B cell (primary cell): Measurements from ENCODE around the gene BSG. TPM values are rescaled to one million over a fixed set of nuclear protein-coding genes. Genes with fewer than 3 reads are reported as not detected.

Experiments
- ATAC-seq: fragments of 200-7000 bp; cut with Tn5 transposase; one replicate; pipeline ENCODE4 v1.10.0; 2021; ENCODE audit warnings: low read depth, mild to moderate bottlenecking, moderate number of reproducible peaks, moderate library complexity
- CTCF ChIA-PET: fragments of 350-600 bp; sonication (Branson Sonifier 250); formaldehyde crosslinking; loops from one replicate; lab custom pipeline; 2021; ENCODE audit warnings: antibody characterized with exemption, inconsistent platforms; lab: Charles Lee
- POLR2A ChIA-PET: fragments of 350-600 bp; sonication (Branson Sonifier 250); formaldehyde crosslinking; loops from one replicate; lab custom pipeline; 2021; ENCODE audit warnings: antibody characterized with exemption; lab: Charles Lee
- DNase-seq: peaks from one replicate; pipeline ENCODE4 v3.0.0; 2013
- H2AFZ ChIP-seq: 2 replicates; pipeline ENCODE4 v1.6.1; 2012; ENCODE audit warnings: mild to moderate bottlenecking, low read depth, low read length; ENCODE audit not compliant: insufficient read depth, poor library complexity, severe bottlenecking
- H3K27ac ChIP-seq, 2 donors: 1 replicate in 1 of 2; 2 replicates in 1 of 2; pipeline ENCODE4 v1.5.1; 2012 to 2013; ENCODE audit warnings: low read length in 2 of 2, mild to moderate bottlenecking in 2 of 2, moderate library complexity in 1 of 2
- H3K27me3 ChIP-seq, 4 experiments: fragments of 200-600 bp in 1 of 4; sonication (generic) in 1 of 4; replicated peaks in 1 of 4; 1 replicate in 2 of 4; 2 replicates in 2 of 4; pipeline versions ENCODE4 v1.6.1 to v1.7.0; 2013 to 2016; ENCODE audit warnings: low read length in 3 of 4, mild to moderate bottlenecking in 2 of 4, mixed read lengths in 1 of 4, moderate library complexity in 1 of 4; ENCODE audit not compliant: insufficient read depth in 4 of 4, control insufficient read depth in 3 of 4; ENCODE audit errors: control extremely low read depth in 1 of 4
- H3K36me3 ChIP-seq, 2 experiments: replicated peaks in 1 of 2; 1 replicate in 1 of 2; 2 replicates in 1 of 2; pipeline versions ENCODE4 v1.6.1 to v1.7.1; 2013; ENCODE audit warnings: low read length in 1 of 2; ENCODE audit not compliant: insufficient read depth in 2 of 2, control insufficient read depth in 1 of 2; ENCODE audit errors: control extremely low read depth in 1 of 2, extremely low read depth in 1 of 2
- H3K4me1 ChIP-seq, 2 donors: fragments of 200-600 bp in 1 of 2; sonication (generic) in 1 of 2; 1 replicate in 1 of 2; 2 replicates in 1 of 2; pipeline versions ENCODE4 v1.5.1 to v1.6.1; 2013 to 2017; ENCODE audit warnings: low read length in 2 of 2; ENCODE audit not compliant: control insufficient read depth in 2 of 2, insufficient read depth in 2 of 2
- H3K4me2 ChIP-seq: replicated peaks from 2 replicates; pipeline ENCODE3; 2012; ENCODE audit warnings: mild to moderate bottlenecking, low read depth, low read length; ENCODE audit not compliant: poor library complexity, severe bottlenecking
- H3K4me3 ChIP-seq, 5 experiments: fragments of 200-600 bp in 1 of 5; sonication (generic) in 1 of 5; 1 replicate in 3 of 5; 2 replicates in 2 of 5; pipeline versions ENCODE4 v1.5.1 to v1.7.0; 2011 to 2016; ENCODE audit warnings: low read length in 4 of 5, mild to moderate bottlenecking in 4 of 5, low read depth in 2 of 5, control low read depth in 1 of 5, moderate library complexity in 1 of 5; ENCODE audit not compliant: insufficient read depth in 1 of 5; ENCODE audit errors: control extremely low read depth in 1 of 5, extremely low read depth in 1 of 5
- H3K79me2 ChIP-seq: fragments of 200-600 bp; sonication (generic); one replicate; pipeline ENCODE4 v1.6.0; 2016; ENCODE audit warnings: low read length; ENCODE audit not compliant: control insufficient read depth, insufficient read depth
- H3K9ac ChIP-seq: fragments of 200-600 bp; sonication (generic); 2 replicates; pipeline ENCODE4 v1.6.1; 2017; ENCODE audit warnings: mild to moderate bottlenecking, low read length, moderate library complexity
- H3K9me3 ChIP-seq, 3 donors: one replicate each; pipeline versions ENCODE4 v1.6.1 to v1.7.1; 2013; ENCODE audit warnings: low read length in 2 of 3; ENCODE audit not compliant: control insufficient read depth in 2 of 3, insufficient read depth in 1 of 3; ENCODE audit errors: control extremely low read depth in 1 of 3
- H4K20me1 ChIP-seq: 2 replicates; pipeline ENCODE4 v1.6.0; 2012; ENCODE audit warnings: mild to moderate bottlenecking, low read length; ENCODE audit not compliant: insufficient read depth, control insufficient read depth, poor library complexity, severe bottlenecking
- H3K27ac Mint-ChIP-seq: one replicate; pipeline ENCODE4 v1.8.0; 2021; ENCODE audit warnings: mixed read lengths
- H3K27me3 Mint-ChIP-seq: one replicate; pipeline ENCODE4 v1.8.0; 2021; ENCODE audit warnings: mixed read lengths
- H3K4me1 Mint-ChIP-seq: one replicate; pipeline ENCODE4 v1.8.0; 2021; ENCODE audit warnings: mixed read lengths
- H3K4me3 Mint-ChIP-seq: one replicate; pipeline ENCODE4 v1.8.0; 2021; ENCODE audit warnings: mixed read lengths
- H3K9me3 Mint-ChIP-seq: one replicate; pipeline ENCODE4 v1.8.0; 2022; ENCODE audit warnings: mixed read lengths; ENCODE audit not compliant: insufficient read depth
- EZH2 ChIP-seq: IDR thresholded peaks from 2 replicates; pipeline ENCODE4 v1.6.1; 2012; ENCODE audit warnings: borderline replicate concordance, low read depth, mild to moderate bottlenecking, moderate library complexity, low read length; ENCODE audit not compliant: insufficient read depth, poor library complexity, severe bottlenecking
- WGBS: methylation state at CpG from one replicate; pipeline ENCODE4 v1.1.5; 2013; ENCODE audit warnings: missing lambda C conversion rate; ENCODE audit not compliant: insufficient coverage; 5-methylcytosine and 5-hydroxymethylcytosine counted together
- intact Hi-C: fragments of 100-400 bp; cut with micrococcal nuclease; formaldehyde crosslinking; loops from one replicate; pipeline ENCODE4 v1.10.0; 2022
- polyA plus RNA-seq: library from polyadenylated mRNA; depleted of rRNA; stranded (reverse); fragments of >200 nt; gene quantifications from 2 replicates; pipeline ENCODE4 v1.2.3, GENCODE V29; 2012
- total RNA-seq, 2 donors: library from RNA; stranded (reverse); fragments of 120-200 nt in 1 of 2; gene quantifications; 1 replicate in 1 of 2; 2 replicates in 1 of 2; pipeline versions ENCODE4 v1.2.3 to v1.2.4, GENCODE V29; 2013 to 2022
- TF ChIP-seq, protein P1 (sequence below): fragments of 200-600 bp; IDR thresholded peaks from one replicate; pipeline ENCODE4 v1.8.0; 2022; ENCODE audit warnings: antibody characterized with exemption, mild to moderate bottlenecking

The BSG gene
- total and polyA plus RNA-seq, 2 donors (not counting 1 experiment from before 2014, with no cell fraction given): 82.1 to 131 TPM

DNA sequence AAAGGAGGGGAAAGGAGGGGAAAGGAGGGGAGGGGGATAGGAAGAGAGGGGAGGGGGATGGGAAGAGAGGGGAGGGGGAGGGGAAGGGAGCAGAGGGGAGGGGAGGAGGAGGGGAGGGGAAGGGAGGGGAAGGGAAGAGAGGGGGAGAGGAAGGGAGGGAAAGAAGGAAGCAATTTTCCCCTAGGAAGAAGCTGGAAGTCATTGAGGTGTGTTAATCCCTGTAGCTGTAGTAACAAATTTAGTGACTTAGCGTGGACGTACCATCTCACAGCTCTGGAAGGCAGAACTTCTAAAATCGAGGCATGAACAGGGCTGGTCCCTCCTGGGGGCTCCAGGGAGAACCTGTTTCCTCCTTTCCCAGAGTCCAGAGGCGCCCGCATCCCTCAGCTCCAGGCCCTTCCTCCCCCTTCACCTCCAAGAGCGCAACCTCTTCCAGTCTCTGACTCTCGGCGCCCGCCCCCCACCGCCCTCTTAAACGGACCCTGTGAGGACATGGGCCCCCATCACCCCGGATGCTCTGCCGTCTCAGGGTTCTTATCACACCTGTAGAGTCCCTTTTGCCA is 46.5 kb upstream of the BSG start:
- H3K4me1 Mint-ChIP-seq: peaks cover 3% of the 10 kb centered on the region
- H3K27me3 ChIP-seq: peaks cover 0 to 4% (median 0%) of the 10 kb centered on the region in 4 experiments
- ATAC-seq (no peak), DNase-seq (no peak)
- ChIA-PET CTCF (no interaction called here), POLR2A (no interaction called here)
- H3K27ac ChIP-seq: no peak overlapping the region
- no peaks in the 10 kb centered on the region for H4K20me1 ChIP-seq
- intact Hi-C loops: no loop called here
- H3K9me3 ChIP-seq: peaks cover 0 to 13% (median 0%) of the 10 kb centered on the region in 3 donors
- no peak overlapping the region for H3K9ac ChIP-seq
- WGBS: 83% methylated on average over 12 of the region's 13 CpGs
- TF ChIP-seq, protein P1, sequence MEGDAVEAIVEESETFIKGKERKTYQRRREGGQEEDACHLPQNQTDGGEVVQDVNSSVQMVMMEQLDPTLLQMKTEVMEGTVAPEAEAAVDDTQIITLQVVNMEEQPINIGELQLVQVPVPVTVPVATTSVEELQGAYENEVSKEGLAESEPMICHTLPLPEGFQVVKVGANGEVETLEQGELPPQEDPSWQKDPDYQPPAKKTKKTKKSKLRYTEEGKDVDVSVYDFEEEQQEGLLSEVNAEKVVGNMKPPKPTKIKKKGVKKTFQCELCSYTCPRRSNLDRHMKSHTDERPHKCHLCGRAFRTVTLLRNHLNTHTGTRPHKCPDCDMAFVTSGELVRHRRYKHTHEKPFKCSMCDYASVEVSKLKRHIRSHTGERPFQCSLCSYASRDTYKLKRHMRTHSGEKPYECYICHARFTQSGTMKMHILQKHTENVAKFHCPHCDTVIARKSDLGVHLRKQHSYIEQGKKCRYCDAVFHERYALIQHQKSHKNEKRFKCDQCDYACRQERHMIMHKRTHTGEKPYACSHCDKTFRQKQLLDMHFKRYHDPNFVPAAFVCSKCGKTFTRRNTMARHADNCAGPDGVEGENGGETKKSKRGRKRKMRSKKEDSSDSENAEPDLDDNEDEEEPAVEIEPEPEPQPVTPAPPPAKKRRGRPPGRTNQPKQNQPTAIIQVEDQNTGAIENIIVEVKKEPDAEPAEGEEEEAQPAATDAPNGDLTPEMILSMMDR: no peak
- TF ChIP-seq EZH2: no peak
- H3K9me3 Mint-ChIP-seq: no peaks in the 10 kb centered on the region
- H3K27ac Mint-ChIP-seq: no peak overlapping the region
- no peaks in the 10 kb centered on the region for H3K79me2 ChIP-seq
- H3K27me3 Mint-ChIP-seq: peaks cover 9% of the 10 kb centered on the region
- H3K4me3 Mint-ChIP-seq: no peak overlapping the region
- H3K36me3 ChIP-seq: no peaks in the 10 kb centered on the region
- H3K4me1 ChIP-seq: peaks cover 0 to 6% of the 10 kb centered on the region in 2 donors
- no peak overlapping the region for H3K4me3 ChIP-seq
- no peak overlapping the region for H3K4me2 ChIP-seq
- H2AFZ ChIP-seq: no peak overlapping the region
